Stomach (tissue), 9 donors: Measurements from ENCODE around the gene CLDN9. TPM values are rescaled to one million over a fixed set of nuclear protein-coding genes. Genes with fewer than 3 reads are reported as not detected.

Source experiments
- DNase-seq, 2 donors: peaks; one replicate each; pipeline versions ENCODE4 v3.0.0 to v3.0.0-alpha.2; 2013 to 2019
- H3K27ac ChIP-seq, 5 donors: fragments of 200-600 bp in 4 of 5; sonication (generic) in 4 of 5; one replicate each; pipeline ENCODE4 v1.5.1; 2013 to 2019; ENCODE audit warnings: mild to moderate bottlenecking in 1 of 5, moderate library complexity in 1 of 5
- H3K27me3 ChIP-seq, 3 donors: fragments of 200-600 bp; sonication (generic); one replicate each; pipeline ENCODE4 v1.5.1; 2017 to 2019; ENCODE audit warnings: mixed run types in 1 of 3
- H3K36me3 ChIP-seq, 4 donors: fragments of 200-600 bp; sonication (generic); 1 replicate in 3 of 4; 2 replicates in 1 of 4; pipeline ENCODE4 v1.5.1; 2016 to 2019
- H3K4me1 ChIP-seq, 4 donors: fragments of 200-600 bp; sonication (generic); one replicate each; pipeline ENCODE4 v1.5.1; 2016 to 2019
- H3K4me3 ChIP-seq, 4 donors: fragments of 200-600 bp; sonication (generic) in 3 of 4; one replicate each; pipeline ENCODE4 v1.5.1; 2016 to 2019; ENCODE audit warnings: mild to moderate bottlenecking in 1 of 4
- H3K9me3 ChIP-seq, 4 donors: fragments of 200-600 bp; sonication (generic); one replicate each; pipeline ENCODE4 v1.5.1; 2016 to 2019
- EP300 ChIP-seq: sonication (generic); formaldehyde crosslinking; IDR thresholded peaks from one replicate; pipeline ENCODE4 v1.6.1; 2017; ENCODE audit warnings: antibody characterized with exemption
- POLR2A ChIP-seq, 4 donors: fragments of 450-650 bp; IDR thresholded peaks; one replicate each; pipeline ENCODE4 v1.6.1; 2016; ENCODE audit warnings: antibody characterized with exemption in 4 of 4, control low read depth in 2 of 4, mild to moderate bottlenecking in 1 of 4, moderate library complexity in 1 of 4
- POLR2AphosphoS5 ChIP-seq, 3 donors: sonication (generic); formaldehyde crosslinking; IDR thresholded peaks; one replicate each; pipeline ENCODE4 v1.6.1; 2016; ENCODE audit warnings: antibody characterized with exemption in 3 of 3
- WGBS, 5 donors: extraction: QIAGEN DNeasy Blood & Tissue Kit in 3 of 5; methylation state at CpG; one replicate each; pipeline versions ENCODE4 v1.1.5 to v1.1.7; 2013 to 2018; 5-methylcytosine and 5-hydroxymethylcytosine counted together
- intact Hi-C: fragments of 100-400 bp; cut with DNase I; formaldehyde crosslinking; loops from one replicate; pipeline ENCODE4 v1.15.1; 2023; ENCODE audit warnings: low total_unique reads
- polyA plus RNA-seq, 3 donors: library from polyadenylated mRNA; stranded (reverse); fragments of 200-250 nt; gene quantifications; one replicate each; pipeline ENCODE4 v1.2.3, GENCODE V29; 2013
- total RNA-seq, 5 donors: library from RNA; depleted of rRNA; stranded (reverse); fragments of >200 nt; gene quantifications; one replicate each; pipeline versions ENCODE4 v1.1.0 to v1.2.3, GENCODE V29; 2014 to 2016
- TF ChIP-seq, protein P1 (sequence below), 7 experiments: fragments of 450-650 bp in 4 of 7; fragments of 200-600 bp in 3 of 7; sonication (generic) in 3 of 7; IDR thresholded peaks; one replicate each; pipeline ENCODE4 v1.5.1; 2016 to 2019; ENCODE audit warnings: antibody characterized with exemption in 7 of 7, control low read depth in 2 of 7, mild to moderate bottlenecking in 1 of 7
- donor health status: healthy with polysubstance abuse.
- donor health status: Bipolar disorder and iron deficiency.
- donor health status: healthy.

Gene CLDN9
- total and polyA plus RNA-seq, 8 donors: 0.28 to 0.31 TPM; not detected in 6

DNA sequence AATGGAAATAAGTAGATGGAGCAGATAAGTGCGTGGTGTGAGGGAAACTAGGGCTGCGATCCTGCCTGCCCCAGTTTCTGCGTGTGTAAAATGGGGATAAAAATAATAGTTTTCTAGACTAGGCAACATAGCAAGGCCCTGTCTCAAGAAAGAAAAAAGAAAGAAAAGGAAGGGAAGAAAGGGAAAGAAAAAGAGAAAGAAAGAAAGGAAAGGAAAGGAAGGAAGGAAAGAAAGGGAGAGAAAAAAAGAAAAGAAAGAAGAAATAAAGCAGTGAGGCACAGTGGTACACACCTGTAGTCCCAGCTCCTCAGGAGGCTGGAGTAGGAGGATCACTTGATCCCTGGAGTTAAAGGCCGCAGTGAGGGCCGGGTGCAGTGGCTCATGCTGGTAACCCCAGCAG is 30.3 kb upstream of the CLDN9 start:
- Histone ChIP-seq H3K36me3 (no peaks in the 10 kb centered on the region), H3K27me3 (peaks cover 0 to 23% (median 7%) of the 10 kb centered on the region in 3 donors), H3K4me3 (no peak overlapping the region), H3K4me1 (peaks cover 29 to 60% (median 49%) of the 10 kb centered on the region in 4 donors), H3K9me3 (no peaks in the 10 kb centered on the region), H3K27ac (no peak overlapping the region)
- no peak for DNase-seq
- WGBS, 5 donors: 78 to 88% (median 83%) methylated on average over 5 of the region's 5 CpGs
- TF ChIP-seq, protein P1, sequence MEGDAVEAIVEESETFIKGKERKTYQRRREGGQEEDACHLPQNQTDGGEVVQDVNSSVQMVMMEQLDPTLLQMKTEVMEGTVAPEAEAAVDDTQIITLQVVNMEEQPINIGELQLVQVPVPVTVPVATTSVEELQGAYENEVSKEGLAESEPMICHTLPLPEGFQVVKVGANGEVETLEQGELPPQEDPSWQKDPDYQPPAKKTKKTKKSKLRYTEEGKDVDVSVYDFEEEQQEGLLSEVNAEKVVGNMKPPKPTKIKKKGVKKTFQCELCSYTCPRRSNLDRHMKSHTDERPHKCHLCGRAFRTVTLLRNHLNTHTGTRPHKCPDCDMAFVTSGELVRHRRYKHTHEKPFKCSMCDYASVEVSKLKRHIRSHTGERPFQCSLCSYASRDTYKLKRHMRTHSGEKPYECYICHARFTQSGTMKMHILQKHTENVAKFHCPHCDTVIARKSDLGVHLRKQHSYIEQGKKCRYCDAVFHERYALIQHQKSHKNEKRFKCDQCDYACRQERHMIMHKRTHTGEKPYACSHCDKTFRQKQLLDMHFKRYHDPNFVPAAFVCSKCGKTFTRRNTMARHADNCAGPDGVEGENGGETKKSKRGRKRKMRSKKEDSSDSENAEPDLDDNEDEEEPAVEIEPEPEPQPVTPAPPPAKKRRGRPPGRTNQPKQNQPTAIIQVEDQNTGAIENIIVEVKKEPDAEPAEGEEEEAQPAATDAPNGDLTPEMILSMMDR (IDR thresholded peaks at IDR 0.05): no peak
- TF ChIP-seq POLR2AphosphoS5 (IDR thresholded peaks at IDR 0.05) (no peak), POLR2A (IDR thresholded peaks at IDR 0.05) (no peak), EP300 (no peak)
- intact Hi-C loops: no loop called here

DNA sequence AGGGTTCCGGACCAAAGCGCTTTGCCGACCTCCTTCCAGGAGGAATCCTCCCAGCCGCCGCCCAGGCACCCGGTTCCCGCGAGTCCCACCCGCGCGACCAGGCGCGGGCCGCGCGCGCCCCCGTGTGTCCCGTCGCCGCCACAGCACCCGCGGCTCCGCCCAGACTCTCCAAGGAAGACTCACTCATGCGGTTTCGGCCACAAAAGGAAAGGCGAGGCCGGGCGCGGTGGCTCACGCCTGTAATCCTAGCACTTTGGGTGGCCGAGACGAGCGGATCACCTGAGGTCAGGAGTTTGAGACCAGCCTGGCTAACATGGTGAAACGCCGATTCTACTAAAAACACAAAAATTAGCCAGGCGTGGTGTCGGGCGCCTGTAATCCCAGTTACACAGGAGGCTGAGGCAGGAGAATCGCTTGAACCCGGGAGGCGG is 29.0 kb upstream of the CLDN9 start:
- H3K9me3 ChIP-seq: no peaks in the 10 kb centered on the region
- peaks cover 0 to 29% (median 7%) of the 10 kb centered on the region in 3 donors for H3K27me3 ChIP-seq
- TF ChIP-seq POLR2A (IDR thresholded peaks at IDR 0.05) (no peak), POLR2AphosphoS5 (IDR thresholded peaks at IDR 0.05) (peak in 1 of 3 donors; percentile 53)
- TF ChIP-seq, protein P1 (IDR thresholded peaks at IDR 0.05): peak in 5 of 7 experiments; percentile 60 to 97 (median 97)
- H3K36me3 ChIP-seq: no peaks in the 10 kb centered on the region
- peaks cover 21 to 50% (median 44%) of the 10 kb centered on the region in 4 donors for H3K4me1 ChIP-seq
- H3K27ac ChIP-seq: peak overlapping the region in 1 of 5 donors; percentile 8
- intact Hi-C loops: no loop called here
- WGBS, 5 donors: 8 to 33% (median 10%) methylated on average over 13 to 42 of the region's 42 CpGs
- peak; percentile 85 to 92 for DNase-seq
- H3K4me3 ChIP-seq: peak overlapping the region in 3 of 4 donors; percentile 3 to 26 (median 23)

DNA sequence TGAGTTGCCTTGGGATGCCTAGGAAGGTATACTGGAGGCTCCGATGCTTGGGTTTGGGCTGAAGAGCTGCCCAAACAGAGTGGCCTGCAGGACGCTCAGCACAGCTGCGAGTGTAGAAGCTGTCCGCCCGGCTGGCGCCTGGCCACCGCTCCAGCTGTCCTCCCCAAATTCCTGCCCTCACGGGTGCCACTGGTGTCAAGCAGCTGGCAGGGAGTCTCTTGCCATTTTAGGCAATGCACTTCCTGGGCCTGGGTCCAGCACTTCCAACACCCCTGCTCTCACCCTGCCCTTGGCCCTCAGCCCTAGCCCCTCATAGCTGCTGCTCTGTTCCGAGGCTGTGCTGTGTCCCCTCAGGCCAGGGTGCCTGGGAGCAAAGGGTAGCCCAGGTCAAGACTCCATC is 27.3 kb upstream of the CLDN9 start:
- TF ChIP-seq EP300: no peak
- TF ChIP-seq, protein P1 (IDR thresholded peaks at IDR 0.05): no peak
- TF ChIP-seq POLR2A (IDR thresholded peaks at IDR 0.05): no peak
- no peak for TF ChIP-seq POLR2AphosphoS5 (IDR thresholded peaks at IDR 0.05)
- peaks cover 0 to 34% (median 4%) of the 10 kb centered on the region in 3 donors for H3K27me3 ChIP-seq
- no peaks in the 10 kb centered on the region for H3K36me3 ChIP-seq
- no peak overlapping the region for H3K27ac ChIP-seq
- 29 to 50% (median 33%) methylated on average over 9 of the region's 9 CpGs for WGBS, 5 donors
- no peaks in the 10 kb centered on the region for H3K9me3 ChIP-seq
- H3K4me3 ChIP-seq: no peak overlapping the region
- H3K4me1 ChIP-seq: peaks cover 13 to 38% (median 34%) of the 10 kb centered on the region in 4 donors
- intact Hi-C loops: no loop called here
- DNase-seq: no peak

DNA sequence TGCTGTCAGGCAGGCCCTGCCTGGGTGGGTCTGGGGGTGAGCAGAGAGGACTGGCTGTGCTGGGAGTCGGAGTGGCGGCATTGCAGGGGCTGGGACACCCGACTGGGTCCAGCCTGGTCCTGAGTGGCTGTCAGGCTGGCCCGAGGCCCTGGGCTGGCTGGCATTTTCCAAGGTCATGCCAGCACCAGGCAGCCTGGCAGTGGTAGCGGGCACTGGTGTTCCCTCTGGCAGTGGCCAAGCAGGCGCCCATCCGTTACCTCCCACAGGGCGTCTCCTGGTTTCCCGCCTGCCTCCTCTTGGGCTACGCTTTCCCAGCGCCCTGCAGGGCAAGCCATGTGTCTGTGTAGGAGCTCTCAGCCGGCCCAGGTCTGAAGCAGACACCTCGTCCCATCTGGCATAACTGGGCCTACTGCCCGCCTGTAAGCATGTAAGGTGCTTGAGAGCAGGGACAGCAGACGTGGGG is 26.8 kb upstream of the CLDN9 start:
- TF ChIP-seq POLR2AphosphoS5 (IDR thresholded peaks at IDR 0.05) (no peak), EP300 (no peak), POLR2A (IDR thresholded peaks at IDR 0.05) (no peak)
- TF ChIP-seq, protein P1 (IDR thresholded peaks at IDR 0.05): no peak
- peaks cover 10 to 38% (median 30%) of the 10 kb centered on the region in 4 donors for H3K4me1 ChIP-seq
- H3K27ac ChIP-seq: no peak overlapping the region
- no peaks in the 10 kb centered on the region for H3K9me3 ChIP-seq
- H3K36me3 ChIP-seq: no peaks in the 10 kb centered on the region
- intact Hi-C loops: no loop called here
- DNase-seq: peak in 1 of 2 donors; percentile 68
- H3K4me3 ChIP-seq: no peak overlapping the region
- H3K27me3 ChIP-seq: peaks cover 0 to 38% (median 8%) of the 10 kb centered on the region in 3 donors
- 26 to 70% (median 55%) methylated on average over 5 to 15 of the region's 15 CpGs for WGBS, 5 donors
